Measurements from ENCODE around the gene WDFY4.

DNA sequence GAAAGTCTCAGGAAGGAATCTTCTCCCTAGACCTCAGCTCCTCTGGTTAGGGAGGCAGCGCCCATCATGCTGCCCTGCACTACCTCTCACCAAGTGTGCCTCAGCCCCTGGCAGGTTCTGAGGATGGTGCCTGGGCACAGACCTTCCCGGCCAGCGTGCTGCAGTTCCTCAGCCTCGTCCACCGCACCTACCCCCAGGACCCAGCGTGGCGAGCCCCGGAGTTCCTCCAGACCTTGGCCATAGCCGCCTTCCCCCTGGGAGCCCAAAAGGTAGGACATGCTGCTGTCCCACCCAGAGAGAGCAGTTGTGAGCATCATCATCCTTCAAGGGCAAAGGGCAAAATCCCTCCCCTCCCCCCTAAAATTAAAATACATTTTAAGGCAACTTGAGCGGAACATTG lies 132.5 kb downstream of the WDFY4 start:
- TF ChIP-seq POLR2A (IDR thresholded peaks at IDR 0.05) (no peak), EP300 (IDR thresholded peaks at IDR 0.05) (no peak)
- TF ChIP-seq, protein P1, sequence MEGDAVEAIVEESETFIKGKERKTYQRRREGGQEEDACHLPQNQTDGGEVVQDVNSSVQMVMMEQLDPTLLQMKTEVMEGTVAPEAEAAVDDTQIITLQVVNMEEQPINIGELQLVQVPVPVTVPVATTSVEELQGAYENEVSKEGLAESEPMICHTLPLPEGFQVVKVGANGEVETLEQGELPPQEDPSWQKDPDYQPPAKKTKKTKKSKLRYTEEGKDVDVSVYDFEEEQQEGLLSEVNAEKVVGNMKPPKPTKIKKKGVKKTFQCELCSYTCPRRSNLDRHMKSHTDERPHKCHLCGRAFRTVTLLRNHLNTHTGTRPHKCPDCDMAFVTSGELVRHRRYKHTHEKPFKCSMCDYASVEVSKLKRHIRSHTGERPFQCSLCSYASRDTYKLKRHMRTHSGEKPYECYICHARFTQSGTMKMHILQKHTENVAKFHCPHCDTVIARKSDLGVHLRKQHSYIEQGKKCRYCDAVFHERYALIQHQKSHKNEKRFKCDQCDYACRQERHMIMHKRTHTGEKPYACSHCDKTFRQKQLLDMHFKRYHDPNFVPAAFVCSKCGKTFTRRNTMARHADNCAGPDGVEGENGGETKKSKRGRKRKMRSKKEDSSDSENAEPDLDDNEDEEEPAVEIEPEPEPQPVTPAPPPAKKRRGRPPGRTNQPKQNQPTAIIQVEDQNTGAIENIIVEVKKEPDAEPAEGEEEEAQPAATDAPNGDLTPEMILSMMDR (IDR thresholded peaks at IDR 0.05): no peak
